HepG2 (cell line): ENCODE data around the gene GDE1. TPM values are rescaled to one million over a fixed set of nuclear protein-coding genes. Genes with fewer than 3 reads are reported as not detected.

ENCODE experiments used
- ATAC-seq: fragments of 200-7000 bp; cut with Tn5 transposase; 3 replicates; pipeline ENCODE4 v1.9.1; 2020; ENCODE audit warnings: mild to moderate bottlenecking, moderate library complexity
- BruUV-seq: library from RNA; stranded (reverse); fragments of 400-500 nt; replicated peaks from 2 replicates; lab custom pipeline; 2021; lab: Mats Ljungman, UMichigan
- CTCF ChIA-PET: fragments of 300-600 bp; formaldehyde crosslinking; extraction: SDS; loops from one replicate; lab custom pipeline; 2021; ENCODE audit warnings: low total read pairs, inconsistent platforms, low intra/inter-chr PET ratio; lab: Yijun Ruan, JAX
- POLR2A ChIA-PET: fragments of 350-600 bp; sonication (Branson Sonifier 250); formaldehyde crosslinking; loops from one replicate; lab custom pipeline; 2020; ENCODE audit warnings: antibody characterized with exemption, inconsistent platforms; lab: Yijun Ruan, JAX
- DNase-seq: peaks from one replicate; pipeline ENCODE4 v3.0.0-alpha.2; 2015; ENCODE audit warnings: low spot score
- FAIRE-seq: peaks from 3 replicates; lab custom pipeline; 2011; peaks lifted over from hg19 to GRCh38; lab: Jason Lieb, UNC
- H2AFZ ChIP-seq: one replicate; pipeline ENCODE4 v1.6.1; 2011; ENCODE audit warnings: low read length, inconsistent platforms
- H3K27ac ChIP-seq: fragments of 300-600 bp; 3 replicates; pipeline ENCODE4 v1.8.0; 2011; ENCODE audit warnings: mixed run types, mild to moderate bottlenecking, mixed read lengths, low read length, inconsistent platforms; ENCODE audit not compliant: insufficient read depth; ENCODE audit errors: extremely low read length
- H3K27me3 ChIP-seq, 2 experiments: fragments of 200-600 bp in 1 of 2; 2 replicates in 1 of 2; 3 replicates in 1 of 2; pipeline versions ENCODE4 v1.6.0 to v1.8.0; 2011; ENCODE audit warnings: low read length in 2 of 2, mild to moderate bottlenecking in 2 of 2, moderate library complexity in 2 of 2, inconsistent platforms in 1 of 2; ENCODE audit not compliant: insufficient read depth in 2 of 2, control insufficient read depth in 1 of 2
- H3K36me3 ChIP-seq, 2 experiments: fragments of 200-600 bp in 1 of 2; replicated peaks in 1 of 2; 2 replicates in 1 of 2; 3 replicates in 1 of 2; pipeline versions ENCODE4 v1.5.1 to v1.8.0; 2011; ENCODE audit warnings: low read length in 2 of 2, inconsistent platforms in 1 of 2; ENCODE audit not compliant: insufficient read depth in 2 of 2, control insufficient read depth in 1 of 2
- H3K4me1 ChIP-seq: 2 replicates; pipeline ENCODE4 v1.5.1; 2012; ENCODE audit warnings: low read length, inconsistent platforms; ENCODE audit not compliant: insufficient read depth
- H3K4me2 ChIP-seq: 2 replicates; pipeline ENCODE4 v1.6.0; 2011; ENCODE audit warnings: low read depth, low read length, inconsistent platforms
- H3K4me3 ChIP-seq, 3 experiments: fragments of 200-600 bp in 1 of 3; sonication (generic), shearing (Covaris generic) in 1 of 3; replicated peaks in 1 of 3; 2 replicates each; pipeline ENCODE4 v1.5.1; 2011 to 2016; ENCODE audit warnings: low read length in 3 of 3, inconsistent platforms in 2 of 3, low read depth in 2 of 3, mild to moderate bottlenecking in 2 of 3, control low read depth in 1 of 3, mixed read lengths in 1 of 3; ENCODE audit not compliant: insufficient read depth in 1 of 3
- H3K79me2 ChIP-seq: one replicate; pipeline ENCODE4 v1.6.1; 2011; ENCODE audit warnings: low read length, inconsistent platforms; ENCODE audit not compliant: insufficient read depth
- H3K9ac ChIP-seq: 2 replicates; pipeline ENCODE4 v1.6.0; 2011; ENCODE audit warnings: mild to moderate bottlenecking, low read depth, low read length, inconsistent platforms; ENCODE audit not compliant: insufficient read depth
- H3K9me3 ChIP-seq: 2 replicates; pipeline ENCODE4 v1.5.1; 2012; ENCODE audit warnings: mild to moderate bottlenecking, low read length
- H4K20me1 ChIP-seq: 2 replicates; pipeline ENCODE4 v1.6.0; 2011; ENCODE audit warnings: inconsistent platforms, mild to moderate bottlenecking, low read length, moderate library complexity; ENCODE audit not compliant: insufficient read depth
- CREBL2 ChIP-seq: sonication (generic); formaldehyde crosslinking; IDR thresholded peaks from 2 replicates; pipeline ENCODE4 v1.8.1; 2023; ENCODE audit warnings: missing genetic modification reagents, mild to moderate bottlenecking, borderline replicate concordance
- MTERF4 ChIP-seq: sonication (generic); formaldehyde crosslinking; IDR thresholded peaks from 2 replicates; pipeline ENCODE4 v1.8.0; 2023; ENCODE audit warnings: mild to moderate bottlenecking, missing genetic modification reagents
- NCOR1 ChIP-seq: fragments of 200-600 bp; sonication (generic); IDR thresholded peaks from 2 replicates; pipeline ENCODE4 v1.7.0; 2017; ENCODE audit warnings: antibody characterized with exemption, low read length, borderline replicate concordance
- ZNF761 ChIP-seq: sonication (generic); formaldehyde crosslinking; conservative IDR thresholded peaks from 2 replicates; pipeline ENCODE4 v1.4.0; 2020; ENCODE audit warnings: mild to moderate bottlenecking, missing genetic modification reagents
- WGBS: methylation state at CpG from one replicate; pipeline ENCODE4 v1.1.6; 2017; ENCODE audit warnings: low lambda C conversion rate; 5-methylcytosine and 5-hydroxymethylcytosine counted together
- in situ Hi-C: cut with HindIII; loops from 2 replicates; pipeline ENCODE4 v1.10.0; 2017; ENCODE audit warnings: low pct_unique_long_range_greater_than_20kb; ENCODE audit not compliant: extremely low pct_ligation_motif_present
- intact Hi-C: fragments of 100-400 bp; cut with micrococcal nuclease; formaldehyde crosslinking; loops from one replicate; pipeline ENCODE4 v1.10.0; 2022; ENCODE audit not compliant: unreplicated experiment
- polyA plus RNA-seq, 8 experiments: library from polyadenylated mRNA; depleted of rRNA in 3 of 8; stranded (reverse) in 7 of 8; unstranded in 1 of 8; fragments of >200 nt; fragmentation: Illumina TruSeq in 4 of 8; extraction: Trizol in 4 of 8; gene quantifications; 2 replicates each; pipeline versions ENCODE4 v1.2.1 to v1.2.3, GENCODE V29; 2011 to 2016; ENCODE audit warnings: low read depth in 4 of 8, missing spikeins in 1 of 8, mixed read lengths in 1 of 8; ENCODE audit not compliant: insufficient read depth in 1 of 8
- total RNA-seq, 5 experiments: library from RNA; depleted of rRNA; stranded (reverse); fragments of >200 nt; fragmentation: Illumina TruSeq; extraction: Trizol; gene quantifications; 2 replicates each; pipeline ENCODE4 v1.2.3, GENCODE V29; 2016; ENCODE audit warnings: low read depth in 1 of 5
- TF ChIP-seq, protein P1 (sequence below): sonication (generic); formaldehyde crosslinking; IDR thresholded peaks from 2 replicates; pipeline ENCODE4 v1.4.0; 2020; ENCODE audit warnings: missing genetic modification reagents, borderline replicate concordance
- TF ChIP-seq, protein P2 (sequence below), 2 experiments: sonication (generic) in 1 of 2; formaldehyde crosslinking in 1 of 2; IDR thresholded peaks; 2 replicates each; pipeline versions ENCODE4 v1.5.1 to v1.6.1; 2011 to 2020; ENCODE audit warnings: borderline replicate concordance in 1 of 2, low read depth in 1 of 2, low read length in 1 of 2, mild to moderate bottlenecking in 1 of 2, missing genetic modification reagents in 1 of 2, moderate library complexity in 1 of 2
- TF ChIP-seq, protein P3 (sequence below): sonication (generic); formaldehyde crosslinking; IDR thresholded peaks from 2 replicates; pipeline ENCODE4 v1.4.0; 2020; ENCODE audit warnings: low read depth, mild to moderate bottlenecking, missing genetic modification reagents

The GDE1 gene
- total and polyA plus RNA-seq, 2 of the 13 experiments (the other 11 are each of a cell fraction or from before 2014, with no cell fraction given): 35.9 to 59.0 TPM

DNA sequence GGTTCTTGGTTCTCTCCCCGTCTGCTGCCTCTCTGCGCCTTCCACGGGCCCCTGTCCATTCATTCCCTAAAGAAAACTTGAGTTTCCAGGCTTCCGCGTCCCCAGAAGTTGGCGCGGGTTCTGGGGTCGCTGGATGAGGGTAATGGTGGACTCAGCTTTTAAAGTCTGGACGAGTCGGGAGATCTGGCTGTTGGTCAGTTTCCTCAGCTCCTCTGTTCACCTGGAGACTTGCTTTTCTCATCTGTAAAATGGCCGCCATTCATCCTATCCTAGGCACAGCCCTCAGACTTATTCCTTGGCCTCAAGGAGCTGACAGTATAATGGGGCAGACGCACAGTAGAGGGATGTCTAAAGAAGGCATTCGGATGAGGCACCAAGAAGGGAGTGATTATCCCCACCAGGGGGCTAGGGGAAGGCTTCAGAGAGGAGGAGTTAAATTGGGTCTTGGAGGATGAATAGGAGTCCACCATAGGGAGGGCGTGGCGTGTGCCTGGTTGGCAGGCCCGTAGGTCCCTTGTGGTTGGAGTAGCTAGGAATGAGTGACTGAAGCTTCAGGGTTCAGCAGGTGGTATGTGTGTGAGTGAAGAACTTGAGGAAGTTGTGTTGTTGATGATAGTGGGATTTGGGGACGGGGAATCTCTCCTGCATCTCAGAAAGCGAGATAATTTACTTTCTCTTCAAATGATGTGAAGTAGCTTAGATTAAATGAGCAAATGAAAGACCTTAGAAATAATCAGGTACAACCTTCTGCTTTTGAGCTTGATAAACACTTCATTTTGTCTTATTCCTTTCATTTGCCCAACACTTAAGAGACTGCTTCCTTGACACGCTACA lies 34.3 kb upstream of the GDE1 start (continued):
- TF ChIP-seq, protein P1, sequence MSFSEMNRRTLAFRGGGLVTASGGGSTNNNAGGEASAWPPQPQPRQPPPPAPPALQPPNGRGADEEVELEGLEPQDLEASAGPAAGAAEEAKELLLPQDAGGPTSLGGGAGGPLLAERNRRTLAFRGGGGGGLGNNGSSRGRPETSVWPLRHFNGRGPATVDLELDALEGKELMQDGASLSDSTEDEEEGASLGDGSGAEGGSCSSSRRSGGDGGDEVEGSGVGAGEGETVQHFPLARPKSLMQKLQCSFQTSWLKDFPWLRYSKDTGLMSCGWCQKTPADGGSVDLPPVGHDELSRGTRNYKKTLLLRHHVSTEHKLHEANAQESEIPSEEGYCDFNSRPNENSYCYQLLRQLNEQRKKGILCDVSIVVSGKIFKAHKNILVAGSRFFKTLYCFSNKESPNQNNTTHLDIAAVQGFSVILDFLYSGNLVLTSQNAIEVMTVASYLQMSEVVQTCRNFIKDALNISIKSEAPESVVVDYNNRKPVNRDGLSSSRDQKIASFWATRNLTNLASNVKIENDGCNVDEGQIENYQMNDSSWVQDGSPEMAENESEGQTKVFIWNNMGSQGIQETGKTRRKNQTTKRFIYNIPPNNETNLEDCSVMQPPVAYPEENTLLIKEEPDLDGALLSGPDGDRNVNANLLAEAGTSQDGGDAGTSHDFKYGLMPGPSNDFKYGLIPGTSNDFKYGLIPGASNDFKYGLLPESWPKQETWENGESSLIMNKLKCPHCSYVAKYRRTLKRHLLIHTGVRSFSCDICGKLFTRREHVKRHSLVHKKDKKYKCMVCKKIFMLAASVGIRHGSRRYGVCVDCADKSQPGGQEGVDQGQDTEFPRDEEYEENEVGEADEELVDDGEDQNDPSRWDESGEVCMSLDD (CRISPR knock-in tag): no peak
- peak; percentile 63; the same call in 1 of the 2 replicates for TF ChIP-seq MTERF4 (CRISPR knock-in tag)

GRCh38 chr16:19555186-19555937 lies 33.5 kb upstream of the GDE1 start, which contains the start of gene VPS35L:
Gene VPS35L (plus strand): TSS chr16:19555703. CDS start chr16:19555730, 27 bp downstream.
- H3K4me1 ChIP-seq: peaks cover 19% of the 10 kb centered on the region
- peak within 1 kb of the TSS; percentile 74 for H2AFZ ChIP-seq
- ChIA-PET CTCF (interaction anchor here (0.9 kb wide), 1 partner anchor 53 kb away, joined by 5 read pairs; no protein-coding TSS in a partner anchor), POLR2A (interaction anchor here (0.8 to 2.4 kb wide), 13 partner anchors 9 to 1059 kb away, joined by 3 to 34 read pairs (median 6); partner anchors contain the start of genes ARL6IP1, CCP110, COQ7 and IQCK)
- peak; percentile 99 for ATAC-seq
- peaks cover 0 to 3% of the 10 kb centered on the region in 2 experiments; a peak in 2 of 5 replicates for H3K36me3 ChIP-seq
- intact Hi-C loops (loop anchor here (2.0 kb wide), 1 partner anchor 33 kb away; the partner anchor contains the start of genes CCP110 and GDE1), in situ Hi-C loops (no loop called here)
- DNase-seq: peak; percentile 92
- H3K79me2 ChIP-seq: no peaks in the 10 kb centered on the region
- peak within 1 kb of the TSS; percentile 48 for H3K27ac ChIP-seq
- peak within 1 kb of the TSS; percentile 90 for H3K4me2 ChIP-seq
- H3K4me3 ChIP-seq: peak within 1 kb of the TSS; percentile 38 to 69 (median 57)
- FAIRE-seq: peak; percentile 42
- H3K9me3 ChIP-seq: no peaks in the 10 kb centered on the region
- 36% methylated on average over 50 of the region's 53 CpGs for WGBS
- no peaks in the 10 kb centered on the region for H4K20me1 ChIP-seq
- peak within 1 kb of the TSS; percentile 68 for H3K9ac ChIP-seq
- no TSS peak for BruUV-seq
- no peaks in the 10 kb centered on the region for H3K27me3 ChIP-seq
- TF ChIP-seq ZNF761 (CRISPR knock-in tag): peak; percentile 94
- TF ChIP-seq NCOR1: no peak
- TF ChIP-seq, protein P2, sequence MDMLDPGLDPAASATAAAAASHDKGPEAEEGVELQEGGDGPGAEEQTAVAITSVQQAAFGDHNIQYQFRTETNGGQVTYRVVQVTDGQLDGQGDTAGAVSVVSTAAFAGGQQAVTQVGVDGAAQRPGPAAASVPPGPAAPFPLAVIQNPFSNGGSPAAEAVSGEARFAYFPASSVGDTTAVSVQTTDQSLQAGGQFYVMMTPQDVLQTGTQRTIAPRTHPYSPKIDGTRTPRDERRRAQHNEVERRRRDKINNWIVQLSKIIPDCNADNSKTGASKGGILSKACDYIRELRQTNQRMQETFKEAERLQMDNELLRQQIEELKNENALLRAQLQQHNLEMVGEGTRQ (IDR thresholded peaks at IDR 0.05; ENCODE audit: low read depth, low read length): peak; percentile 38; the same call in 1 of the 2 replicates
- TF ChIP-seq, protein P2 (CRISPR knock-in tag; IDR thresholded peaks at IDR 0.05; ENCODE audit: borderline replicate concordance): peak; percentile 77; the same call in 1 of the 2 replicates
- TF ChIP-seq, protein P3, sequence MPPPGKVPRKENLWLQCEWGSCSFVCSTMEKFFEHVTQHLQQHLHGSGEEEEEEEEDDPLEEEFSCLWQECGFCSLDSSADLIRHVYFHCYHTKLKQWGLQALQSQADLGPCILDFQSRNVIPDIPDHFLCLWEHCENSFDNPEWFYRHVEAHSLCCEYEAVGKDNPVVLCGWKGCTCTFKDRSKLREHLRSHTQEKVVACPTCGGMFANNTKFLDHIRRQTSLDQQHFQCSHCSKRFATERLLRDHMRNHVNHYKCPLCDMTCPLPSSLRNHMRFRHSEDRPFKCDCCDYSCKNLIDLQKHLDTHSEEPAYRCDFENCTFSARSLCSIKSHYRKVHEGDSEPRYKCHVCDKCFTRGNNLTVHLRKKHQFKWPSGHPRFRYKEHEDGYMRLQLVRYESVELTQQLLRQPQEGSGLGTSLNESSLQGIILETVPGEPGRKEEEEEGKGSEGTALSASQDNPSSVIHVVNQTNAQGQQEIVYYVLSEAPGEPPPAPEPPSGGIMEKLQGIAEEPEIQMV (CRISPR knock-in tag): no peak
- TF ChIP-seq CREBL2 (CRISPR knock-in tag): no peak; the same call in 1 of the 2 replicates
